Endothelial cell (in vitro differentiated cells): ENCODE results near the gene KLF16. TPM values are rescaled to one million over a fixed set of nuclear protein-coding genes. Genes with fewer than 3 reads are reported as not detected.
"Not testable (repeated sequence)": the region's sequence is repeated elsewhere in the genome, so short reads cannot be mapped to it uniquely, and the experiment has no call there.

Experiments used
- DNase-seq: peaks from one replicate; pipeline ENCODE4 v3.0.0; 2021; ENCODE audit warnings: low spot score
- H3K27ac Mint-ChIP-seq: one replicate; pipeline ENCODE4 v1.8.0; 2021; ENCODE audit warnings: mixed read lengths, inconsistent platforms; ENCODE audit not compliant: unreplicated experiment
- H3K27me3 Mint-ChIP-seq: one replicate; pipeline ENCODE4 v1.8.0; 2021; ENCODE audit warnings: mild to moderate bottlenecking, moderate library complexity, mixed read lengths, inconsistent platforms; ENCODE audit not compliant: unreplicated experiment
- H3K36me3 Mint-ChIP-seq: one replicate; pipeline ENCODE4 v1.8.0; 2021; ENCODE audit warnings: mild to moderate bottlenecking, low read depth, mixed read lengths, inconsistent platforms; ENCODE audit not compliant: unreplicated experiment
- H3K4me1 Mint-ChIP-seq: one replicate; pipeline ENCODE4 v1.8.0; 2021; ENCODE audit warnings: mild to moderate bottlenecking, mixed read lengths, inconsistent platforms; ENCODE audit not compliant: unreplicated experiment
- H3K4me3 Mint-ChIP-seq: one replicate; pipeline ENCODE4 v1.8.0; 2021; ENCODE audit warnings: mild to moderate bottlenecking, mixed read lengths, inconsistent platforms; ENCODE audit not compliant: unreplicated experiment
- H3K9me3 Mint-ChIP-seq: one replicate; pipeline ENCODE4 v1.8.0; 2021; ENCODE audit warnings: mixed read lengths, inconsistent platforms; ENCODE audit not compliant: unreplicated experiment
- CTCF ChIP-seq: fragments of 200-600 bp; sonication (generic); IDR thresholded peaks from one replicate; pipeline ENCODE4 v1.5.0; 2021; ENCODE audit warnings: antibody characterized with exemption; ENCODE audit not compliant: unreplicated experiment
- total RNA-seq: library from RNA; stranded (reverse); fragmentation: NEBNext Ultra II Directional; extraction: Animal tissue kit (Norgen Biotek cat#: 25700); gene quantifications from one replicate; pipeline ENCODE4 v1.2.1, GENCODE V29; 2021; ENCODE audit not compliant: unreplicated experiment

The KLF16 gene
- total RNA-seq, 1 donor from 2014 or later, result 19.9 TPM

GRCh38 chr19:1884291-1884718 lies 20.9 kb upstream of the KLF16 start:
- Mint-ChIP-seq H3K4me1 (peaks cover 25% of the 10 kb centered on the region), H3K4me3 (peak overlapping the region; percentile 100), H3K27me3 (peaks cover 32% of the 10 kb centered on the region), H3K27ac (peak overlapping the region; percentile 100), H3K9me3 (no peaks in the 10 kb centered on the region), H3K36me3 (peaks cover 19% of the 10 kb centered on the region)
- TF ChIP-seq CTCF, result no peak
- no peak for DNase-seq

- Mint-ChIP-seq H3K4me3 (peak overlapping the region; percentile 100), H3K27ac (peak overlapping the region; percentile 100), H3K9me3 (no peaks in the 10 kb centered on the region), H3K4me1 (peaks cover 25% of the 10 kb centered on the region), H3K36me3 (peaks cover 19% of the 10 kb centered on the region), H3K27me3 (peaks cover 32% of the 10 kb centered on the region)
- TF ChIP-seq CTCF, result no peak
- DNase-seq, result no peak
Observed at GRCh38 chr19:1883784-1884183, 20.4 kb upstream of the KLF16 start.

DNA sequence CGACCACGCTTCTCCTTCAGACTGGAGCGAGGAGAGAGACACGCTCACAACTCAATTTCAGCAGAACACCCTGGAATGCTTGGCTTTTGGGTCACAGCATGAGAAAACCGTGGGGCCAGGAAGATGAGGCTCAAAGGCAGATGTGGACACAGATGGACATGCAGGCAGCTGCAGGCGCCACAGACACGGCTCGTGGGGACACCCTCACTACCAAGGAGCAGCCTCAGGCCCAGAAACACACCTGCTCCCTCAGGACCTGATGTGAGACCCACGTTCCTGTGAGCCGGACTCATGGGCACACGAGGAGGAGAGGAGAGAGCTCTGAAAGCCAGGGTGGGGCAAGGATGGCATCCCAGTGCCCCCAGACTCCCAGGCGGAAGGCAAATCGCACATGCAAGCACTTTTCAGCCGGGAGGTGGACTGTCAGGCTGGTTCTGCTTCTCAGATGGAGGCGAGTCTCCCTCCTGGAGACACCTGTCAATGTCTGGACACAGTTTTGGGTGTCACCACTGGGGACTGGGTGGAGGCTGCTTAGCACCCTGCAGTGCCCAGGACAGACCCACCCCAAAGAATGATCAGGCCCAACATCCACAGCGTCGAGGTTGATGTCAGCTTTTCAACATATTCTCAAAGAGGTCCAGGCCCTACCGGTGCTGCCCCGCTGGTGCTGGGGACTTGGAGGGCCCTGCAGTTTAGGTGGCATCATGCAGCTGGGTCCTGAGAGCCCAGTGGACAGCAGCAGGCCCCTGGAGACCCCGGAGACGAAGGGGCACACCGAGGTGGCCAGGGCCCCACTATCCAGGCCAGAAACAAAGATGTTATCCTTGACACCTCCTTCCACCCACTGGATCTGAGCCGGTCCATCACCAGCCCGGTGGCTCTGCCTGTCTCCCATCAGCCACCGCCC lies 19.7 kb upstream of the KLF16 start:
- H3K4me3 Mint-ChIP-seq, result peak overlapping the region; percentile 100
- H3K4me1 Mint-ChIP-seq, result peaks cover 25% of the 10 kb centered on the region
- peaks cover 32% of the 10 kb centered on the region for H3K27me3 Mint-ChIP-seq
- H3K36me3 Mint-ChIP-seq, result peaks cover 19% of the 10 kb centered on the region
- no peak for TF ChIP-seq CTCF
- H3K9me3 Mint-ChIP-seq, result no peaks in the 10 kb centered on the region
- DNase-seq, result no peak
- H3K27ac Mint-ChIP-seq, result peak overlapping the region; percentile 100

GRCh38 chr19:1882089-1882785 lies 18.9 kb upstream of the KLF16 start:
- H3K27me3 Mint-ChIP-seq, result peaks cover 33% of the 10 kb centered on the region
- H3K4me1 Mint-ChIP-seq, result peaks cover 25% of the 10 kb centered on the region
- peak overlapping the region; percentile 100 for H3K4me3 Mint-ChIP-seq
- TF ChIP-seq CTCF, result no peak
- no peaks in the 10 kb centered on the region for H3K9me3 Mint-ChIP-seq
- H3K36me3 Mint-ChIP-seq, result peaks cover 19% of the 10 kb centered on the region
- peak overlapping the region; percentile 100 for H3K27ac Mint-ChIP-seq
- peak; percentile 60 for DNase-seq

DNA sequence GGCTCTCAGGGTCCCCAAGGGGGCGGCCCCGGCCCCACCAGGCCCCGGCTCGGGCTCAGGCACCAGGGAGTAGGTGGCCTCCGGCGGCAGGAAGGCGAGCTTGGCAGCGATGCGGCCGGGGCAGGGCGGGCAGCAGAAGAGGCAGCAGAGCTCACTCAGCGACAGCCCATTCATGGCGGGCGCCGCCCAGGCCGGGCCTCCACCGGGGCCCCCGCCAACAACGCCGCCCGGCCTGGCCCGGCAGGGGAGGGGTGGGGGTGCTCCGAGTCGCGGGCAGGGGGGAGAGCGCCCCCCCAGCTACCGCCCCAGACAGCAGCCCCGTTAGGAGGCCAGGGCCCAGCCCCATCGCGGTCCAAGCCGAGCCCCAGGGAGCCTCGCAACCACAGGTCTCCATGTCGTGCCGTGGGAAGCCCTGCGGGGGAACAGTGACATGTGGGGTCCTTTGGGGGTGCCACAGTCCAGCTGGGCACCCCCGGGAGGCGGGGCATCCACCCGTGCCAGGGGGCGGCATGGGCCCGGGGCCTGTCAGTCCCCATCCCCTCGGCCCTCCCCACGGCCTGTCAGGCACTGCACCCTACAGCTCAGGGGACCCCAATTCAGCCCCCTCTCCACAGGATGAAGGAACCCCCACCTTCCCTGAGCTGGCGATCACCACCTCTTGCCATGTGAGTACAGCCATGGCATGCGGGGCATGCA lies 18.2 kb upstream of the KLF16 start:
- H3K4me1 Mint-ChIP-seq, result peaks cover 25% of the 10 kb centered on the region
- H3K36me3 Mint-ChIP-seq, result peaks cover 19% of the 10 kb centered on the region
- H3K27me3 Mint-ChIP-seq, result peaks cover 33% of the 10 kb centered on the region
- peak overlapping the region; percentile 100 for H3K27ac Mint-ChIP-seq
- peak overlapping the region; percentile 100 for H3K4me3 Mint-ChIP-seq
- H3K9me3 Mint-ChIP-seq, DNase-seq: not testable (repeated sequence)
